Esophagus squamous epithelium (tissue), 5 donors: Measurements from ENCODE around the gene CLPTM1L. TPM values are rescaled to one million over a fixed set of nuclear protein-coding genes. Genes with fewer than 3 reads are reported as not detected.
"Not testable (repeated sequence)": the region's sequence is repeated elsewhere in the genome, so short reads cannot be mapped to it uniquely, and the experiment has no call there.

ENCODE experiments used
- DNase-seq: peaks from one replicate; lab custom pipeline; 2025; lab: John Stamatoyannopoulos, UW
- H3K27ac ChIP-seq, 4 donors: fragments of 200-600 bp; sonication (generic); one replicate each; pipeline ENCODE4 v1.5.1; 2016 to 2019; ENCODE audit warnings: mild to moderate bottlenecking in 1 of 4
- H3K27me3 ChIP-seq, 4 donors: fragments of 200-600 bp; sonication (generic); 1 replicate in 3 of 4; 2 replicates in 1 of 4; pipeline versions ENCODE4 v1.5.1 to v1.6.0; 2017 to 2021; ENCODE audit warnings: antibody characterized with exemption in 1 of 4
- H3K36me3 ChIP-seq, 3 donors: fragments of 200-600 bp; sonication (generic); one replicate each; pipeline ENCODE4 v1.5.1; 2016 to 2019
- H3K4me1 ChIP-seq, 3 donors: fragments of 200-600 bp; sonication (generic); one replicate each; pipeline ENCODE4 v1.5.1; 2017 to 2019
- H3K4me3 ChIP-seq, 4 donors: fragments of 200-600 bp; sonication (generic); 1 replicate in 3 of 4; 2 replicates in 1 of 4; pipeline ENCODE4 v1.5.1; 2016 to 2019; ENCODE audit warnings: mild to moderate bottlenecking in 2 of 4, moderate library complexity in 1 of 4
- H3K9me3 ChIP-seq, 3 donors: fragments of 200-600 bp; sonication (generic); one replicate each; pipeline ENCODE4 v1.5.1; 2016 to 2019
- CTCF ChIP-seq, 6 experiments: fragments of 450-650 bp in 4 of 6; fragments of 200-600 bp in 2 of 6; sonication (generic) in 2 of 6; IDR thresholded peaks; one replicate each; pipeline ENCODE4 v1.5.1; 2016 to 2019; ENCODE audit warnings: antibody characterized with exemption in 6 of 6, mild to moderate bottlenecking in 4 of 6, moderate library complexity in 4 of 6
- POLR2A ChIP-seq, 4 donors: fragments of 450-650 bp; IDR thresholded peaks; one replicate each; pipeline ENCODE4 v1.6.1; 2017; ENCODE audit warnings: antibody characterized with exemption in 4 of 4, mild to moderate bottlenecking in 4 of 4, moderate library complexity in 3 of 4
- WGBS, 2 donors: methylation state at CpG; one replicate each; pipeline ENCODE4 v1.1.5; 2018; 5-methylcytosine and 5-hydroxymethylcytosine counted together
- intact Hi-C: fragments of 100-400 bp; cut with DNase I; formaldehyde crosslinking; loops from one replicate; pipeline ENCODE4 v1.15.0; 2022
- total RNA-seq, 4 donors: library from RNA; depleted of rRNA; stranded (reverse); fragments of >200 nt; gene quantifications; one replicate each; pipeline ENCODE4 v1.1.0, GENCODE V29; 2016
- donor health status: DM: yes; HTN: yes; CAD: no.

The CLPTM1L gene
- total RNA-seq, 4 donors from 2014 or later, result 42.8 to 75.2 (median 65.1) TPM

- no peak for DNase-seq
- Histone ChIP-seq H3K4me1 (peaks cover 0 to 10% (median 5%) of the 10 kb centered on the region in 3 donors), H3K4me3 (no peak overlapping the region), H3K36me3 (no peaks in the 10 kb centered on the region), H3K27ac (no peak overlapping the region), H3K27me3 (peaks cover 0 to 67% (median 0%) of the 10 kb centered on the region in 4 donors), H3K9me3 (no peaks in the 10 kb centered on the region)
- TF ChIP-seq POLR2A (IDR thresholded peaks at IDR 0.05), result no peak
- TF ChIP-seq CTCF (IDR thresholded peaks at IDR 0.05), result no peak
- intact Hi-C loops, result no loop called here
- WGBS, 2 donors, result 71 to 77% methylated on average over 18 to 23 of the region's 23 CpGs
Observed at GRCh38 chr5:1375871-1376810, 31.2 kb upstream of the CLPTM1L start.

- peaks cover 0 to 58% (median 0%) of the 10 kb centered on the region in 4 donors for H3K27me3 ChIP-seq
- intact Hi-C loops, result no loop called here
- 38 to 50% methylated on average over 6 of the region's 6 CpGs for WGBS, 2 donors
Observed at GRCh38 chr5:1374679-1375055, 29.8 kb upstream of the CLPTM1L start.

GRCh38 chr5:1374030-1374678 lies 29.3 kb upstream of the CLPTM1L start:
- intact Hi-C loops, result no loop called here
- no peak for DNase-seq
- Histone ChIP-seq H3K36me3 (no peaks in the 10 kb centered on the region), H3K9me3 (no peaks in the 10 kb centered on the region), H3K27ac (no peak overlapping the region), H3K27me3 (peaks cover 0 to 56% (median 0%) of the 10 kb centered on the region in 4 donors), H3K4me1 (no peaks in the 10 kb centered on the region), H3K4me3 (no peak overlapping the region)
- WGBS, 2 donors, result 58 to 62% methylated on average over 6 to 9 of the region's 9 CpGs
- TF ChIP-seq POLR2A (IDR thresholded peaks at IDR 0.05), result no peak

More at GRCh38 chr5:1374679-1375055, 29.8 kb upstream of the CLPTM1L start:
- Histone ChIP-seq H3K4me3 (no peak overlapping the region), H3K9me3 (no peaks in the 10 kb centered on the region), H3K4me1 (no peaks in the 10 kb centered on the region), H3K27ac (no peak overlapping the region), H3K36me3 (no peaks in the 10 kb centered on the region)
- no peak for TF ChIP-seq CTCF (IDR thresholded peaks at IDR 0.05)
- TF ChIP-seq POLR2A (IDR thresholded peaks at IDR 0.05), result no peak
- no peak for DNase-seq

GRCh38 chr5:1371972-1372342 lies 27.1 kb upstream of the CLPTM1L start:
- H3K36me3 ChIP-seq, intact Hi-C loops: not testable (repeated sequence)

GRCh38 chr5:1371218-1371971 lies 26.5 kb upstream of the CLPTM1L start:
- intact Hi-C loops, result no loop called here
- Histone ChIP-seq H3K27me3 (peaks cover 0 to 59% (median 0%) of the 10 kb centered on the region in 4 donors), H3K9me3 (no peaks in the 10 kb centered on the region), H3K4me1 (no peaks in the 10 kb centered on the region), H3K36me3 (no peaks in the 10 kb centered on the region), H3K27ac (no peak overlapping the region), H3K4me3 (no peak overlapping the region)
- 71 to 76% methylated on average over 11 to 12 of the region's 13 CpGs for WGBS, 2 donors
- DNase-seq, result no peak
- no peak for TF ChIP-seq POLR2A (IDR thresholded peaks at IDR 0.05)
- TF ChIP-seq CTCF (IDR thresholded peaks at IDR 0.05), result no peak

More at GRCh38 chr5:1371972-1372342, 27.1 kb upstream of the CLPTM1L start:
- not testable (repeated sequence) for DNase-seq, H3K4me3 ChIP-seq, H3K27ac ChIP-seq, H3K4me1 ChIP-seq, H3K9me3 ChIP-seq
- 90 to 100% methylated on average over 1 to 4 of the region's 4 CpGs for WGBS, 2 donors
- peaks cover 0 to 55% (median 0%) of the 10 kb centered on the region in 4 donors for H3K27me3 ChIP-seq
